EH (cell line): ENCODE data around the gene TROAP.
"Not testable (repeated sequence)": the region's sequence is repeated elsewhere in the genome, so short reads cannot be mapped to it uniquely, and the experiment has no call there.

Experiments
- DNase-seq: peaks from one replicate; pipeline ENCODE4 v3.0.0-alpha.2; 2015; ENCODE audit warnings: low read depth

TROAP gene

GRCh38 chr12:49368240-49368600, 45.2 kb downstream of the TROAP start:
- no peak for DNase-seq

GRCh38 chr12:49369411-49370145, 46.5 kb downstream of the TROAP start:
- DNase-seq: peak; percentile 46

GRCh38 chr12:49370539-49370938, 47.5 kb downstream of the TROAP start:
- no peak for DNase-seq

DNA sequence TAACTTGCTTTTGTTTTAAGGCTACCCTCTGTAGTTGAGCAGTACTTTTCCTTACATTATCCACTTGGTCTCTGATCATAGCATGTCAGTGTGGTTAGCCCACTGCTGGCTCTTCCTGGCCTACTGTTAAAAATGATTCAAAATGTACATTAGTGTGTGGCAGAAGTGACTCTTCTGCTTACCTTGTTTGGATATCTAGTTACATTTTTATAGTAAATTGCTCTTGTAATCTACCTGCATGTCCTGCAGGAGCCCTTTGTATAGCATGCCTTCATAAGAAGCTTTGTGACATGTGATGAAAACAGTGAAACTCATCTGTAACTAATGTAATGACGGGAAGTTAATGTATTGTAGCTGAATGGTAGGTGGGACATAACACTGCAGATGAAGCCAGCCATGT, 52.4 kb downstream of the TROAP start:
- DNase-seq: no peak

GRCh38 chr12:49377386-49377785, 54.3 kb downstream of the TROAP start:
- DNase-seq: no peak

- not testable (repeated sequence) for DNase-seq
Measured at GRCh38 chr12:49380184-49380583, 57.1 kb downstream of the TROAP start.
